Stimulated activated CD8-positive, alpha-beta memory T cell treated with anti-CD3 and anti-CD28 coated beads, Interleukin-7, amount 100 ng/mL, for 24 hours (primary cell): ENCODE results near the gene DCAF16.
A peak's percentile ranks its signal among the peaks of the same experiment; 100 is the strongest.
"Not testable (repeated sequence)": the region's sequence is repeated elsewhere in the genome, so short reads cannot be mapped to it uniquely, and the experiment has no call there.

ENCODE experiments used
- DNase-seq: peaks from one replicate; pipeline ENCODE4 v3.0.0-alpha.2; 2020; ENCODE audit warnings: low read depth

Gene DCAF16

DNA sequence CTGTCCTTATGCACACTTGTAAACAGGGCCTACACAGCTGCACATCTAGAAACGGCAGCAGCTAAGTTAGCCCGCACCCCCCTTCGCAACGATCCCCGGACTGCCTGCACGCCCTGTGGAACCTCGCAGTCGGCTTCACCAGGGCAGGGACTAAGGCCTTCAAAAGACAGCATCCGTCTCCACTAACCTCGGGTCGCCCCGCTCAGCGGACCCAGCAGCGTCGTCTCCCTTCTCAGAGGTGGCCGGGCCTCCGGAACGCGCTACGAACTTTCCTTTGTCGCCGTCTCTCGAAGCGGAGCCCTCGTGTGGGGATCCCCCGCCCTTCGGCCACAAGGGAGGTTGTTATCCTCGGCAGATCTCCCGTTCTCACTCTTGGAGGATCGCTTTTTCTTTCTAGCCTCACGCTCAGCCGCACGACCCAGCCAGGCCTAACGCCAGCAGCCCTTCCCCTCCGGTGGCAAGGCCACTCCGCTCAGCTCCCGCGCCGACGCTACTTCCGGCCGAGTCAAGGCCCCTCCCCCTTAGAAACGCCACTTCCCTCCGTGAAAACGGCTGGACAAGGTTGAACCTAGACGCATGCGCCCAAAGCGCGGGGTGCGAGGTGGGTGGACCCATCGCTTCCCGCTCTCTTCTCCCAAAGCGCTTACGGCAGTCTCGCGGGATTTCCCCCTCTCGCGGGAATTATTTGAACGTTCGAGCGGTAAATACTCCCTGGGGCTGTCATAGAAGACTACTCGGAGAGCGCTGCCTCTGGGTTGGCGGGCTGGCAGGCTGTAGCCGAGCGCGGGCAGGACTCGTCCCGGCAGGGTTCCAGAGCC, at the start of gene DCAF16, which contains the start of gene NCAPG:
Gene DCAF16 (minus strand): TSS at position 498 of the 818 bp plus-strand sequence. CDS start 6,616 bp downstream, outside the sequence.
Gene NCAPG (plus strand): TSS at position 720 of the 818 bp plus-strand sequence. CDS start 99 bp downstream, outside the sequence.
- DNase-seq, result peak; percentile 99

DNA sequence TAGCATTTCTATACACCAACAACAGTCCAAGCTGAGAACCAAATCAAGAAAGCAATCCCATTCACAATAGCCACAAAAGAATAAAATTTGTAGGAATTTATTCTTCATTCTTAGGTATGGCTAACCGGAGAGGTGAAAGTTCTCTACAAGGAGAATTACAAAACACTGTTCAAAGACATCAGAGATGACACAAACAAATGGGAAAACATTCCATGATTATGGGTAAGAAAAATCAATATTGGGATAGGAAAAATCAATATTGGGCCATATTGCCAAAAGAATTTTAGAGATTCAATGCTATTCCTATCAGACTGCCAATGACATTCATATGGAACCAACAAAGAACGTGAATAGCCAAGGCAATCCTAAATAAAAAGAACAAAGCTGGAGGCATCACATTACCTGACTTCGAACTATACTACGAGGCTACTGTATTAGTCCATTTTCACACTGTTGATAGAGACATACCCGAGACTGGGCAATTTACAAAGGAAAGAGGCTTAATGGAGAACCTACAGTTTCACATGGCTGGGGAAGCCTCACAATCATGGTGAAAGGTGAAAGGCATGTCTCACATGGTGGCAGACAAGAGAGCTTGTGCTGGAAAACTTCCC, 49.3 kb upstream of the DCAF16 start:
- DNase-seq, result no peak

DNA sequence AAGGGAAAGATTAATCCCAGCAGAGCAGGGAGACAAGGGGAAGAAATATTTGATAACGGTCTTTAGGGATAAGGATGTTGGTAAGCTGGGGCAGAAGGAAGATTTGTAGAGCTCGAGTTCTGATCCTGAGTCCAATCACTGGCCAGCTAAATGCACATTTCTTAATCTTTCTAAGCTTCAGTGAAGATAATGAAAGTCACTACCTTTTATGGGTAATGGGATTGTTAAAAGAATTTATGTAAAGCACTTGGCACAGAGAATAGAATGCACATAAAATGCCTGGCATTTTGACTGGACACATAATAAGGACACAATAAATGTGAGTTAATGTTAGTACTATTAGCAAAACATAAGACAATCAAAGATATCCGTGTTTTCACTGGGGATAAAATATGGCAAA, 43.5 kb upstream of the DCAF16 start:
- no peak for DNase-seq

DNA sequence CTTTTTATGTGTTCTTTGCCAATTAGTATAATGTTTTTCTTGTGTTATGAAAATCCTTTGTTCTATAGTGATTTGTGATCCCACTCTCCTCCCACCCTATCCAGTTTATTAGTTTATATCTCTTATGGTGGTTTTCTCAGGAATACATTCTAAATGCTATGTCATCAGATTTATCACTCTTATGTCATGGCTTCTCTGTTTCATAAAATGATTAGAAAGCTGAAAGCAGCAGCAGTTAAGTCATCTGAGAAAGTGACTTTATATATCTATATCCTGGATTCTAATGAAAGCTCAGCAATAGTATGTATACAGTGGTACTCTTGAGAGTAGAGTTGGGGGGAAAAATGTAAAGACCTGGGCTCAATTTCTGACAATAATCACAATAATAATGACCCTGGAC, 41.4 kb upstream of the DCAF16 start:
- DNase-seq, result no peak

DNA sequence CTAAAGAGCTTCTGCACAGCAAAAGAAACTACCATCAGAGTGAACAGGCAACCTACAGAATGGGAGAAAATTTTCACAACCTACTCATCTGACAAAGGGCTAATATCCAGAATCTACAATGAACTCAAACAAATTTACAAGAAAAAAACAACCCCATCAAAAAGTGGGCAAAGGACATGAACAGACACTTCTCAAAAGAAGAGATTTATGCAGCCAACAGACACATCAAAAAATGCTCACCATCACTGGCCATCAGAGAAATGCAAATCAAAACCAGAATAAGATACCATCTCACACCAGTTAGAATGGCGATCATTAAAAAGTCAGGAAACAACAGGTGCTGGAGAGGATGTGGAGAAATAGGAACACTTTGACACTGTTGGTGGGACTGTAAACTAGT, 39.7 kb upstream of the DCAF16 start:
- DNase-seq, result not testable (repeated sequence)

DNA sequence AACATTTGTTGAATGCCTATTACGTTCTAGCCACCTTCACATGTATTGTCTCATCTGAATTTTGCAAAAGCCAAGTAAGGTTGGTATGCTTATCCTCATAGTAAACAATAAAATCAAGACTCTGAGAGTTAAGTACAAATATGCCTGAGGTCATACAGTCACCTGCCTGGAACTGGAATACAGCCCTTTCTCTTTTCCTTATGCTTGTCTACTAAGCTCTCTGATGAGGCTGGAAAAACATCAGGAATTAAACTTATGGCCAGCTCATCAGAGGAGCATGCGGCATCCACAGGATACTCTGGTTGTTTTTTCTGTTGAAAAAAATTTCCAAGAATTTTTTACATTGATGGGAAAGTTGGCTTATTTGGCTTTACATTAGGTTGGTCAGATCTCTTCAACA, 35.7 kb upstream of the DCAF16 start:
- DNase-seq, result no peak

DNA sequence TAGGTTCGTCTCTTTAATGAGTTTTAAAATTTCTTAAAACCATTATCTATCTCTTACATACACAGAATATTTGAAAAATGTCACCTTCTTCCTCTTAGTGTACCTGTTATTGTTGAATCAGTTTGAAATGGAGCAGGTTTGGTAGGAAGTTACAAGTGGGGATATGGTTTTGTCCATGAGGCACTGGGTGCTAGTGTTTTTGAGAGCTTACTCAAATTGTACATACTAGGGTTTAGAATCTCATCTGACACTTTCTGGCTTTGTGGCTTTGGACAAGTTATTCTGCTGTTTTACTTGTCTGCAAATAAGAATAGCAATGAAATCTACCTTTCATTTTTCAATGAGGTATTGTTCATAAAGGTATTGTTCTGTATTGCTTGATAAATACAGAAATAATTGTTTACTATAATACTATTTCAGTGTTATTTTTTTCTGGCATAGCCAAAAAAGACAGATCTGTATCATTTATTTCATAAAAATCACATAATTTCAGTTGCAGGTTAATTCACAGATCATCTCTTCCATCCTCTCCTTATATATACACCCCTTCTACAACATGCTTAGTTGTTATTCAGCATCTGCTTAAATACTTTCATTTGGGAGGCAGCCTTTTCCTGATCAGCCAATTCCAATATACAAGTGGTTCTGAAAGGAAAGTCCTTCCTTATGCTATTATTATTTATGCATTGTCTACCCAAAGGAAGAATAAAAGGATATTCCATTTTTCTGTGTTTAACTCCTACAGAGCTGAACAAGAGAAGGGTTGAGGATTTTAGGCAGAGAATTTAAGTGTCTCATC, 13.5 kb upstream of the DCAF16 start:
- no peak for DNase-seq

DNA sequence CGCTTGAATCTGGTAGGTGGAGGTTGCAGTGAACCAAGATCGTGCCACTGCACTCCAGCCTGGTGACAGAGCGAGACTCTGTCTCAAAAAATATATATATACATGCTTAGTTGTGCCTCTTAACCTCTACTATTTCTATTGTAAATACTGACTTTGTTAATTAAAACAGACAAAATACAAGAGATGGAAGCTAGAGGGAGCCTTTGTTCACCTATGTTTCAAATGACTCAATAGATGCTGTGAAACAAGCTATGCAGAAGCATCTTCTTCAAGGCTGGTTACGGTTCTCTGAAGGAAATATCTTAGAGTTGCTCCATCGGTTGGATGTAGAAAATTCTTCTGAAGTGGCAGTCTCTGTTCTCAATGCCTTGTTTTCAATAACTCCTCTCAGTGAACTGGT, 6.5 kb upstream of the DCAF16 start:
- DNase-seq, result no peak

DNA sequence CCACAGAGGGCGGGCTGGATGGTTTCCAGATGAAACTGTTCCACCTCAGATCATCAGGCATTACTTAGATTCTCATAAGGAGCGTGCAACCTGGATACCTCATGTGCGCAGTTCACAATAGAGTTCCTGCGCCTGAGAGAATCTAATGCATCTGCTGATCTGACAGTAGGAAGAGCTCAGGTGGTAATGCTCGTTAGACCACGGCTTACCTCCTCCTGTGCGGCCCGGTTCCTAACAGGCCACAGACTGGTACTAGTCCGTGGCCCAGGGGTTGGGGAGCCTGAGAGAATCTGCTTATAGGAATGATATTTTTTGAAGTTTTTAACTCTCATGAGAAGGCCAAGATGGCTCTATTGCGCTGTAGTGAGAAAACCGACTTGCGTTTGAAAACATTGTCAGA, 5.6 kb upstream of the DCAF16 start:
- DNase-seq, result no peak

DNA sequence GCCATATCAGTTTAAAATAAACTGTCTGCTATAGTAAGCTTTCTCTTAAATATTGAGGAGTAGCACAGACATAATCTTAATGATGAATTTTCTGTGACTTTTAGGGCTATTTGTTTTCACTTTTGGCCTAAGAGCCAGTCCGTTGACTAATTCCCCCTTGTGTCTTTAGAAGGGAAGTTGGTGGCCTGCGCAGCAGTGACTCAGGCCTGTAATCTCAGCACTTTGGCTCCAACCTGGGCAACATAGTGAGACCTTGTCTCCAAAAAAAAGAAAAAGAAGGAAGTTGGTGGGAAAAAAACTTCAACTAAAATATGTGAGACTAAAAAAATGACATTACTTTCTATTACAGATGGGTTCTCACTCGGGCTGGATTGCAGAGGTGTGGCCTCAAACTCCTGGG, 3.6 kb upstream of the DCAF16 start:
- DNase-seq, result no peak

DNA sequence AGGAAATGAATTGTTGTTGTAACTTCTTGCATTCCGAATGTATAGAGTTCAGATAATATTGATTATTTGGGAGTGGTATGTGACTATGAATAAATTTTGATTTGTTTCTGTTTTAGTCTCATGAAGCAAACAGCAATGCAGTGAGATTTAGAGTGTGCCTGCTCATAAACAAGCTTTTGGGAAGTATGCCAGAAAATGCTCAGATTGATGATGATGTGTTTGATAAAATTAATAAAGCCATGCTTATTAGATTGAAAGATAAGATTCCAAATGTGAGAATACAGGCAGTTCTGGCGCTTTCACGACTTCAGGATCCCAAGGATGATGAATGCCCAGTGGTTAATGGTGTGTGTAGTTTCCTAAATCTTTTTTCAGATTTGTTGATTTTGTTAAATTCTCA, 2.2 kb upstream of the DCAF16 start:
- DNase-seq, result no peak

DNA sequence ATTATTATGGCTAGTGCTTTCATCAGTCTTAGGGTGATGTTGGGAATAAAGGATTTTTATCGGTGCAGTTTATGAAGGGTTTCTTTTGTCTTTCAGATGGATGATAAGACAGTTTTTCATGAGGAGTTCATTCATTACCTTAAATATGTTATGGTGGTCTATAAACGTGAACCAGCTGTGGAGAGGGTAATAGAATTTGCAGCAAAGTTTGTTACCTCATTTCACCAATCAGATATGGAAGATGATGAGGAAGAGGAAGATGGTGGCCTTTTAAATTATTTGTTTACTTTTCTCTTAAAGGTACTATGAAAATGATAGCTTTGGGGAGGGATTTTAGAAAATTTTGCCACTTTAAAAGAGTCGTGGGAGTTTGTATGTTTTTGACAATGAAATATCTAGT, 1.6 kb upstream of the DCAF16 start:
- no peak for DNase-seq

DNA sequence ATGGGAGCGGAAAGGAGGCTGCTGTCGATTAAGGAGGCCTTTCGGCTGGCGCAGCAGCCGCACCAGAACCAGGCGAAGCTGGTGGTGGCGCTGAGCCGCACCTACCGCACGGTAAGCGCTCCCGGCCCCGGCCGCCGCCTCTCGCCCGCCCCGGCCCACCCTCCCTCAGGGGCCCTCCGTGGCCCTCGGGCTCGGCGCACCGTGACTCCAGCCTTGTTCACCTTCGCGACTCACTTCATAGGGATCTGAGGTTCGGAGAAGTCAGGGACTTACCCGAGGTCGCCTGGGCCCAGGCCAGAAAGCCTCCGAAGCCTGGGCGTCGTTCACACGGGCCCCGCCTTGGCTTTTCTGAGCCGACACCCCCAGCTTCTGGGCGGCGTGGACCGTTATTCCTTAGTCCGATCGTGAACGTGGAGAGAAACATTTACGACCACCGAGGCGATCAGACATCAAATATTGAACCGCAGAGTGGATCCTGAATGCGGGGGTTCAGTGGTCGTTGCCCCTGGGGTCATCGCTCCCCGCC, 584 bp upstream of the DCAF16 start:
- DNase-seq, result no peak

DNA sequence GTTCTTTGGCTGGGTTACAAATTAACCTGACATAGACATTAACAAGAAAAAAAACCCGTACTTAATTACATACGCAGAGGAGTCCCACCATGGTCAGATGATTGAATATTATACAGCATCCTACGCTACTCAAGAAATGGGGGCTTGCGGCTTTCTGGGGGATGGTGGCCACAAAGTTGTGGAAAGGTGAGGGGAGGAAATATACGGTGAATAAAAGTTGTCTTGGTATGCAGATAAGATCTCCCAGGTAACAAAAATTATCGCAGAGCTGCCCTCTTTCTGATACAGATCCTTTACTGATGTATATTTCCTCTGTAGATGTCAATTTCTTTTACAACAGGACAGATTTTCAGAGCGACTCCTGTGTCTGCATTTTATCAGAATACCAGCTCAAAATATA, 890 bp downstream of the DCAF16 start:
- no peak for DNase-seq

DNA sequence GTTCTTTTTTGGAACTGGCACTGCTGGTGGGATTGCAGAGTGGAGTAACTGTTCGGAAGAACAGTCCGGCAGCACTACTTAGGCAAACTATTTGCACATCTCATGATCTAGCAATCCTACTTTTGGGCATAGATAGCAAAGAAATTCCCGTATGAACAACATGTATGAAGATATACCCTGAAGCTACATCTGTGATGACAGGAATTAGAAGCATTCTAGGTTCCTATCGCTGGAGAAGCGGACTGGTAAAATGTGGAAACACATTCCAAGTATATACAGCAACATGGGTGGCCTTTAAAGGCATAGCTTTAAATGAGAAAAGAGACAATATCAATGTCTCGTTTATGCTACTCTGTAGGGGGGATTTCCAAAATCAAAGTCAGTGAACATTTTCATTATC, 3.1 kb downstream of the DCAF16 start:
- DNase-seq, result no peak

DNA sequence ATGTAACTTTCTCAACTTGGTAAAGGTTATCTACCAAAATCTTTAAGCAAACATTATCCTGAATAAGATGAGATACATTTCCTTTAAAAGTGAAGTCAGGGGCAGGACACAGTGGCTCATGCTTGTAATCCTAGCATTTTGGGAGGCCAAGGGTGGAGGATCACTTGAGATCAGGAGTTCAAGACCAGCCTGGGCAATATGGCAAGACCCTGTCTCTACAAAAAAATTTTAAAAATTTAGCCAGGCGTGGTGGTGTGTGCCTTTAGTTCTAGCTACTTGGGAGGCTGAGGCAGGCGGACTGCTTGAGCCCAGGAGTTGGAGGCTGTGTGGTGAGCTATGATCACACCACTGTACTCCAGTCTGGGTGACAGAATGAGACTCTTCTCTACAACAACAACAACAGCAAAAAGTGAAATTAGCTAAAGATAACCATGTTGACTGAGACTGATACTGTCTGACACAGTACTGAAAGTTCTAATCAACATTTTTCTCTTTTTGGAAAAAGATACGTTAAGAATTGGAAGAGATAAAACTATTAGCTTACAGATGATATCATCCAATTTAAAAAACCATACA, 4.9 kb downstream of the DCAF16 start:
- no peak for DNase-seq

DNA sequence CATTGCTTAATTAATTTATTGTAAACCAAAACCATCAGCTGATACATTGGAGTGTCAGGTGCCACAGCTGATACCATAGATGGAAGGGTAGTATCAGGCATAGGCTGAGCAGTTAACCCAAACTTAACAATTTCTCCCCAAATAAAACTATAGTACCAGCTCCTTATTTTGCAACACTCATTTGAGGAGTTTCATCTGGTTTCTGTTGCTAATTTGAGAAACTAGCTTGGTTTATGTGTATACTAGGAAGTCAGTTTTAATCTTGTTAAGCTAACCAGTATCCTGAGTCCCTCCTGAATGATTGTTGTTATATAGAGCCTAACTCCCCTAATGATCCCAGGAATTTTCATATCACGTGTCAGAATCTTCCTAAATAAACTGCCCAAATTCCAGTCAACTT, 12.7 kb downstream of the DCAF16 start:
- no peak for DNase-seq

DNA sequence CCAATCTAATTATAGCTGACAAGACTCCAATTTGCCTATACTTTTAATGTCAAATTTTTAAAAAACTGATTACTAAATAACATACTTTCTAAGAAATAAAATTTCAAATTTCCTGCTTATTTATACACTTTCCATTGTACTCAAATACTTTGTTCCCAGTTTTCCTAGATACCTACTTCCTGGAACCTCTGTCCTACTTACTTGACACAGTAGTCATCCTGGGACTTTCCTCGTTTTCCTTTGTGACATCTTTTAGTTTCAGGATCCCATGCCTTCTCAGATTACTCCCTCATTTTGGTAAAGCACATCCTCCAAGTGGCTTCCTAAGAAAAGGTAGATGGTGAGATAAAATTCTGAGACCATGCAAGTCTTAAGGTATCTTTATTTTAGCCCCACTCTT, 15.8 kb downstream of the DCAF16 start:
- DNase-seq, result no peak

DNA sequence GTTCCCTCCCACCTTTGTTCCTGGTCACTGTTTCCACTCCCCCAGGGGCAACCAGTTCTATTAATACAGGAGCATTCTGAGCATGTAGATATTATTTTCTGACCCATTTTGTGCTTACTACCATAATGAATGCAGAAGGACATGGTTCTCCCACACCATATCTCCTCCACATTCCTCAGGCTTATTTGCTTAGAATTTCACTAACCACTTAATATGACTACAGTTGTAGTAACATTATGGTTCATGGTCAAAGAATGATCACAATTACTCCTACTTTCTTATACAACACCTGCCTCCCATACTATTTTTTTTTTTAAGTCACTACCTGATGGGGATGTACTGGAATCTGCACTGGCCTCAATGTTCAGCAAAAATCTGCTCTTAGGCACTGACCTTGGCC, 21.6 kb downstream of the DCAF16 start:
- no peak for DNase-seq

DNA sequence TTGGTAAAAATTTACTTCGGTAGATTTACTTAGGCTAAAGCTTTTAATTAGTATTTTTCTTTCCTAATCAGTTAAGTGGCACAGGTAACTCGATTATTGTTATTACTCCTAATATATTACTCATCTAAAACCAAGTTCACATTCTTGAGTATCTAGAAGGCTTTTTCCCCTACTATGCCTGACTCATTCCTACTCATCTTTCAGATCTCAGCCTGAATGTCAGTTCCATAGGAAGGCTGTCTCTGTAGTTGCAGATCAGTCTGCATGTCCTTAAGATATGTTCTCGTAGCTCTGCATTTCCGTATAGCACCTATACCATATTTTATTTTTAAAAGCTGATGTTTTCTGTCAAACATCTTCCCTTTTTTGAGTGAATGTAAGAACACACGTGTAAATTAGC, 23.2 kb downstream of the DCAF16 start:
- no peak for DNase-seq

DNA sequence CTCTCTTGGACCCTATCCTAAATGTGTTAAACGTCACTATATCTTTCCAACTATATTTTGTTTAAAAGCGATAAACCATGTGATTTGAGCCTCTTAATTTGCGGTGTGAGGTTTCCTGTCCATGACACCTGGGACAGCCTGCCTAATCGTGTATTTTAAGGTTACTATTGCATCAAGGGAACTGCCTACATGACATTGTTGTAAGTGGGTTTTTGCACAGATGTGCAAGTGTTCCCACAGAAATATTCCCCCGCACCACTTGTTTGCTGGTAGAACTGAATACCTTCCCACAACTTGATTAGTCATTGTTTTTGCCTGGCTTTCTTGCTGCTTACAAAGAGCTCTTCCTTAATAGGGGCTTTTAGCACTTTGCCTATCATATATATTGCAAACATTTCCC, 24.0 kb downstream of the DCAF16 start:
- DNase-seq, result no peak

DNA sequence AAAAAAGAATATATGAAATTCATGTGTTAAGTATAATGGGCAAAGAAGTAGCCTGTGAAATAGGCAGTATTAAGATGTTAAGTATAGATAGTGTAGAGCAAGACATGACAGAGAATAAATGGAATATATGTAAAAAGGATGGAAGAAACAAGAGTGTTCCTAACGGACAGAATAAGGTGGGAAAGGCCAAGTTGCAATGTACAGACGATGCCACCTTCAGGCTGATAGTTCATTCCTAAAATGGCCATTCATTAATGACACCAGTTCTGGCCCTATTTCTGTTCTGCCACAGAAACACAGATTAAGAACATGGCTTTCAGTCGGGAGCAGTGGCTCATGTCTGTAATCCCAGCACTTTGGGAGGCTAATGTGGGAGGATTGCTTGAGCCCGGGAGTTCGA, 24.7 kb downstream of the DCAF16 start:
- no peak for DNase-seq
